IPS DF 6.9 (cell line): ENCODE results near the gene RBM46.

Experiments used
- DNase-seq: peaks from one replicate; pipeline ENCODE4 v3.0.0-alpha.2; 2013; ENCODE audit warnings: low read depth, low spot score
- H3K27ac ChIP-seq: one replicate; pipeline ENCODE4 v1.5.1; 2013; ENCODE audit warnings: low read length, control low read depth
- H3K27me3 ChIP-seq: 2 replicates; pipeline ENCODE4 v1.6.1; 2013; ENCODE audit warnings: mild to moderate bottlenecking, low read length; ENCODE audit not compliant: control insufficient read depth, insufficient read depth
- H3K36me3 ChIP-seq: 2 replicates; pipeline ENCODE4 v1.6.1; 2013; ENCODE audit warnings: low read length; ENCODE audit not compliant: control insufficient read depth, insufficient read depth
- H3K4me1 ChIP-seq: 2 replicates; pipeline ENCODE4 v1.6.1; 2013; ENCODE audit warnings: low read length; ENCODE audit not compliant: control insufficient read depth, insufficient read depth
- H3K4me3 ChIP-seq: 2 replicates; pipeline ENCODE4 v1.5.1; 2013; ENCODE audit warnings: mild to moderate bottlenecking, low read length
- H3K9me3 ChIP-seq: 2 replicates; pipeline ENCODE4 v1.6.1; 2013; ENCODE audit warnings: low read length, inconsistent platforms; ENCODE audit not compliant: control insufficient read depth, insufficient read depth
- WGBS: extraction: QIAGEN DNeasy Blood & Tissue Kit; methylation state at CpG from one replicate; pipeline ENCODE4 v1.1.7; 2013; ENCODE audit warnings: mixed read lengths, missing lambda C conversion rate; ENCODE audit not compliant: insufficient read length, insufficient coverage; 5-methylcytosine and 5-hydroxymethylcytosine counted together

Gene RBM46

GRCh38 chr4:154743683-154744340, 37.3 kb upstream of the RBM46 start, which contains the start of gene LRAT:
Gene LRAT, plus strand, starts transcription at chr4:154744000. Its CDS starts 327 bp downstream, at chr4:154744327.
- Histone ChIP-seq H3K27ac (no peak within 1 kb of the TSS), H3K4me1 (peaks cover 3% of the 10 kb centered on the region; the same call in 1 of the 2 replicates), H3K36me3 (no peaks in the 10 kb centered on the region), H3K27me3 (peaks cover 10% of the 10 kb centered on the region; the same call in 1 of the 2 replicates), H3K9me3 (no peaks in the 10 kb centered on the region), H3K4me3 (peak within 1 kb of the TSS; percentile 85)
- whole genome bisulfite sequencing, result no CpG with 5 or more reads among the region's 55 CpGs
- DNase-seq, result peak; percentile 73

- H3K4me1 ChIP-seq, result peaks cover 1% of the 10 kb centered on the region; the same call in 1 of the 2 replicates
- peaks cover 10% of the 10 kb centered on the region; the same call in 1 of the 2 replicates for H3K27me3 ChIP-seq
- peak overlapping the region; percentile 85 for H3K4me3 ChIP-seq
- no peaks in the 10 kb centered on the region for H3K9me3 ChIP-seq
- H3K27ac ChIP-seq, result no peak overlapping the region
- no CpG with 5 or more reads among the region's 31 CpGs for WGBS
- no peak for DNase-seq
- H3K36me3 ChIP-seq, result no peaks in the 10 kb centered on the region
Observed at GRCh38 chr4:154744341-154744926, 36.6 kb upstream of the RBM46 start.

GRCh38 chr4:154757713-154758112, 23.4 kb upstream of the RBM46 start:
- DNase-seq, result no peak
- WGBS, result no CpG with 5 or more reads among the region's 6 CpGs
- H3K9me3 ChIP-seq, result no peaks in the 10 kb centered on the region
- no peaks in the 10 kb centered on the region for H3K4me1 ChIP-seq
- H3K4me3 ChIP-seq, result no peak overlapping the region
- H3K27me3 ChIP-seq, result no peaks in the 10 kb centered on the region
- no peak overlapping the region for H3K27ac ChIP-seq
- H3K36me3 ChIP-seq, result no peaks in the 10 kb centered on the region

GRCh38 chr4:154760895-154761294, 20.2 kb upstream of the RBM46 start:
- no peaks in the 10 kb centered on the region for H3K27me3 ChIP-seq
- WGBS, result no CpG with 5 or more reads among the region's 2 CpGs

GRCh38 chr4:154778264-154778663, 2.8 kb upstream of the RBM46 start:
- no peak overlapping the region for H3K27ac ChIP-seq
- no peaks in the 10 kb centered on the region for H3K9me3 ChIP-seq
- no CpG with 5 or more reads among the region's 1 CpG for WGBS
- no peaks in the 10 kb centered on the region for H3K4me1 ChIP-seq
- H3K36me3 ChIP-seq, result no peaks in the 10 kb centered on the region
- no peak for DNase-seq
- no peaks in the 10 kb centered on the region for H3K27me3 ChIP-seq
- H3K4me3 ChIP-seq, result no peak overlapping the region

More at GRCh38 chr4:154760895-154761294, 20.2 kb upstream of the RBM46 start:
- Histone ChIP-seq H3K36me3 (no peaks in the 10 kb centered on the region), H3K4me1 (no peaks in the 10 kb centered on the region), H3K4me3 (no peak overlapping the region), H3K27ac (no peak overlapping the region), H3K9me3 (no peaks in the 10 kb centered on the region)
- no peak for DNase-seq

- DNase-seq, result peak; percentile 4
- Histone ChIP-seq H3K4me1 (no peaks in the 10 kb centered on the region), H3K27me3 (no peaks in the 10 kb centered on the region), H3K27ac (no peak overlapping the region), H3K9me3 (no peaks in the 10 kb centered on the region), H3K36me3 (no peaks in the 10 kb centered on the region), H3K4me3 (no peak overlapping the region)
- WGBS, result no CpG with 5 or more reads among the region's 3 CpGs
Observed at GRCh38 chr4:154779362-154779947, 1.6 kb upstream of the RBM46 start.

- Histone ChIP-seq H3K36me3 (no peaks in the 10 kb centered on the region), H3K27me3 (no peaks in the 10 kb centered on the region), H3K4me3 (no peak overlapping the region), H3K27ac (no peak overlapping the region), H3K9me3 (no peaks in the 10 kb centered on the region), H3K4me1 (no peaks in the 10 kb centered on the region)
- WGBS, result no CpG with 5 or more reads among the region's 18 CpGs
- no peak for DNase-seq
Observed at GRCh38 chr4:154781983-154782293, 866 bp downstream of the RBM46 start.

GRCh38 chr4:154807042-154807630, 26.1 kb downstream of the RBM46 start:
- no peak for DNase-seq
- no peaks in the 10 kb centered on the region for H3K36me3 ChIP-seq
- no CpG with 5 or more reads among the region's 3 CpGs for WGBS

GRCh38 chr4:154818230-154818629, 37.2 kb downstream of the RBM46 start:
- no peak overlapping the region for H3K27ac ChIP-seq
- H3K9me3 ChIP-seq, result no peaks in the 10 kb centered on the region
- DNase-seq, result no peak
- H3K36me3 ChIP-seq, result no peaks in the 10 kb centered on the region
- H3K4me1 ChIP-seq, result no peaks in the 10 kb centered on the region
- no peak overlapping the region for H3K4me3 ChIP-seq
- no peaks in the 10 kb centered on the region for H3K27me3 ChIP-seq

More at GRCh38 chr4:154807042-154807630, 26.1 kb downstream of the RBM46 start:
- H3K4me1 ChIP-seq, result no peaks in the 10 kb centered on the region
- H3K27ac ChIP-seq, result no peak overlapping the region
- H3K4me3 ChIP-seq, result no peak overlapping the region
- H3K9me3 ChIP-seq, result no peaks in the 10 kb centered on the region
- H3K27me3 ChIP-seq, result no peaks in the 10 kb centered on the region

- Histone ChIP-seq H3K4me1 (no peaks in the 10 kb centered on the region), H3K9me3 (no peaks in the 10 kb centered on the region), H3K27me3 (no peaks in the 10 kb centered on the region), H3K36me3 (no peaks in the 10 kb centered on the region), H3K4me3 (no peak overlapping the region), H3K27ac (no peak overlapping the region)
- no peak for DNase-seq
Observed at GRCh38 chr4:154822775-154823174, 41.7 kb downstream of the RBM46 start.
